Kidney epithelial cell (primary cell): ENCODE results near the gene HTR3B. TPM values are rescaled to one million over a fixed set of nuclear protein-coding genes. Genes with fewer than 3 reads are reported as not detected.
"Not testable (repeated sequence)": the region's sequence is repeated elsewhere in the genome, so short reads cannot be mapped to it uniquely, and the experiment has no call there.

Experiments
- DNase-seq: peaks from one replicate; pipeline ENCODE4 v3.0.0-alpha.2; 2010; ENCODE audit warnings: low read depth
- H3K27me3 ChIP-seq: 2 replicates; pipeline ENCODE4 v1.6.0; 2011; ENCODE audit warnings: low read length; ENCODE audit not compliant: control insufficient read depth, insufficient read depth
- H3K36me3 ChIP-seq: 2 replicates; pipeline ENCODE4 v1.5.1; 2011; ENCODE audit warnings: low read length; ENCODE audit not compliant: control insufficient read depth, insufficient read depth
- H3K4me3 ChIP-seq: 2 replicates; pipeline ENCODE4 v1.5.1; 2011; ENCODE audit warnings: low read depth, mild to moderate bottlenecking, control low read depth, low read length
- CTCF ChIP-seq: IDR thresholded peaks from 2 replicates; pipeline ENCODE4 v1.5.1; 2011; ENCODE audit warnings: mild to moderate bottlenecking, moderate library complexity, low read length, control low read depth, inconsistent platforms; ENCODE audit not compliant: insufficient read depth, poor library complexity, severe bottlenecking
- total RNA-seq: library from RNA; depleted of rRNA; stranded (reverse); fragments of >200 nt; gene quantifications from 2 replicates; pipeline ENCODE4 v1.2.3, GENCODE V29; 2015

The HTR3B gene
- total RNA-seq, 1 donor from 2014 or later: not detected

- no peaks in the 10 kb centered on the region for H3K27me3 ChIP-seq
- TF ChIP-seq CTCF: no peak
- DNase-seq: no peak
- H3K4me3 ChIP-seq: no peak overlapping the region
- H3K36me3 ChIP-seq: no peaks in the 10 kb centered on the region
Measured at GRCh38 chr11:113932788-113933187, 28.2 kb downstream of the HTR3B start.

- not testable (repeated sequence) for H3K36me3 ChIP-seq, H3K4me3 ChIP-seq, H3K27me3 ChIP-seq, DNase-seq
Measured at GRCh38 chr11:113934193-113934592, 29.6 kb downstream of the HTR3B start.

GRCh38 chr11:113934761-113935160, 30.2 kb downstream of the HTR3B start:
- no peak for DNase-seq
- Histone ChIP-seq H3K27me3 (no peaks in the 10 kb centered on the region), H3K36me3 (no peaks in the 10 kb centered on the region), H3K4me3 (no peak overlapping the region)
- TF ChIP-seq CTCF: no peak

GRCh38 chr11:113935858-113936257, 31.3 kb downstream of the HTR3B start:
- Histone ChIP-seq H3K36me3 (no peaks in the 10 kb centered on the region), H3K4me3 (no peak overlapping the region), H3K27me3 (no peaks in the 10 kb centered on the region)
- no peak for DNase-seq
- TF ChIP-seq CTCF: no peak

GRCh38 chr11:113937918-113938317, 33.3 kb downstream of the HTR3B start:
- H3K27me3 ChIP-seq: no peaks in the 10 kb centered on the region

GRCh38 chr11:113942256-113942655, 37.7 kb downstream of the HTR3B start:
- H3K36me3 ChIP-seq: no peaks in the 10 kb centered on the region
- no peaks in the 10 kb centered on the region for H3K27me3 ChIP-seq
- no peak for TF ChIP-seq CTCF
- DNase-seq: no peak
- no peak overlapping the region for H3K4me3 ChIP-seq

More at GRCh38 chr11:113937918-113938317, 33.3 kb downstream of the HTR3B start:
- Histone ChIP-seq H3K36me3 (no peaks in the 10 kb centered on the region), H3K4me3 (no peak overlapping the region)
- TF ChIP-seq CTCF: no peak
- no peak for DNase-seq

- not testable (repeated sequence) for DNase-seq, H3K27me3 ChIP-seq, H3K4me3 ChIP-seq, H3K36me3 ChIP-seq
Measured at GRCh38 chr11:113946162-113946561, 41.6 kb downstream of the HTR3B start.
